CD4-positive, alpha-beta T cell (primary cell): Measurements from ENCODE around the gene SEPTIN8. TPM values are rescaled to one million over a fixed set of nuclear protein-coding genes. Genes with fewer than 3 reads are reported as not detected.

Source experiments
- ATAC-seq: fragments of 200-7000 bp; cut with Tn5 transposase; one replicate; pipeline ENCODE4 v1.10.0; 2022; ENCODE audit warnings: mild to moderate bottlenecking; ENCODE audit not compliant: poor library complexity
- CTCF ChIA-PET: fragments of 350-600 bp; sonication (Branson Sonifier 250); formaldehyde crosslinking; loops from one replicate; lab custom pipeline; 2021; ENCODE audit warnings: antibody characterized with exemption, inconsistent platforms; lab: Charles Lee
- POLR2A ChIA-PET: fragments of 350-600 bp; sonication (Branson Sonifier 250); formaldehyde crosslinking; loops from one replicate; lab custom pipeline; 2021; ENCODE audit warnings: antibody characterized with exemption, inconsistent platforms; lab: Charles Lee
- DNase-seq, 14 experiments: peaks; one replicate each; pipeline ENCODE4 v3.0.0-alpha.2; 2013 to 2020; ENCODE audit warnings: mixed read lengths in 2 of 14
- H3K27ac ChIP-seq, 2 donors: one replicate each; pipeline versions ENCODE4 v1.5.1 to v1.7.0; 2013; ENCODE audit warnings: low read length in 2 of 2, low read depth in 1 of 2, mild to moderate bottlenecking in 1 of 2
- H3K27me3 ChIP-seq, 2 experiments: 1 replicate in 1 of 2; 2 replicates in 1 of 2; pipeline versions ENCODE4 v1.6.1 to v1.7.0; 2013; ENCODE audit warnings: low read length in 2 of 2, control low read depth in 1 of 2, mild to moderate bottlenecking in 1 of 2, moderate library complexity in 1 of 2; ENCODE audit not compliant: insufficient read depth in 2 of 2, control insufficient read depth in 1 of 2
- H3K36me3 ChIP-seq: one replicate; pipeline ENCODE4 v1.6.1; 2013; ENCODE audit warnings: low read length, control low read depth; ENCODE audit not compliant: insufficient read depth
- H3K4me1 ChIP-seq: one replicate; pipeline ENCODE4 v1.6.1; 2013; ENCODE audit warnings: low read length, control low read depth; ENCODE audit not compliant: insufficient read depth
- H3K4me3 ChIP-seq: one replicate; pipeline ENCODE4 v1.5.1; 2013; ENCODE audit warnings: mild to moderate bottlenecking, low read length, moderate library complexity
- H3K9me3 ChIP-seq, 2 experiments: 1 replicate in 1 of 2; 2 replicates in 1 of 2; pipeline versions ENCODE4 v1.6.1 to v1.7.0; 2013; ENCODE audit warnings: low read length in 2 of 2, mild to moderate bottlenecking in 2 of 2, control low read depth in 1 of 2, moderate library complexity in 1 of 2; ENCODE audit not compliant: control insufficient read depth in 1 of 2, insufficient read depth in 1 of 2
- H3K27ac Mint-ChIP-seq: one replicate; pipeline ENCODE4 v1.8.0; 2020; ENCODE audit warnings: mixed read lengths
- H3K27me3 Mint-ChIP-seq: one replicate; pipeline ENCODE4 v1.8.0; 2021; ENCODE audit warnings: mixed read lengths
- H3K36me3 Mint-ChIP-seq: one replicate; pipeline ENCODE4 v1.8.0; 2021; ENCODE audit warnings: low read depth, mixed read lengths
- H3K4me1 Mint-ChIP-seq: one replicate; pipeline ENCODE4 v1.8.0; 2021; ENCODE audit warnings: low read depth, mixed read lengths
- H3K4me3 Mint-ChIP-seq: one replicate; pipeline ENCODE4 v1.8.0; 2020; ENCODE audit warnings: mild to moderate bottlenecking, mixed read lengths
- H3K9me3 Mint-ChIP-seq: one replicate; pipeline ENCODE4 v1.8.0; 2020; ENCODE audit warnings: mixed read lengths
- intact Hi-C, 2 experiments: fragments of 100-400 bp; cut with DNase I in 1 of 2; cut with micrococcal nuclease in 1 of 2; formaldehyde crosslinking; loops; one replicate each; pipeline versions ENCODE4 v1.15.1 to v1.9.0; 2023 to 2025; cut with DNase I, micrococcal nuclease
- total RNA-seq, 174 experiments: library from RNA in 2 of 174; stranded (reverse) in 2 of 174; gene quantifications; one replicate each; pipeline ENCODE4 v1.2.3 and lab custom pipeline; 2021 to 2026
- TF ChIP-seq, protein P1 (sequence below): fragments of 200-600 bp; IDR thresholded peaks from one replicate; pipeline ENCODE4 v1.8.0; 2022; ENCODE audit warnings: antibody characterized with exemption, mild to moderate bottlenecking

SEPTIN8 gene
- total RNA-seq, 2 experiments from 2014 or later: 4.4 to 5.3 TPM

DNA sequence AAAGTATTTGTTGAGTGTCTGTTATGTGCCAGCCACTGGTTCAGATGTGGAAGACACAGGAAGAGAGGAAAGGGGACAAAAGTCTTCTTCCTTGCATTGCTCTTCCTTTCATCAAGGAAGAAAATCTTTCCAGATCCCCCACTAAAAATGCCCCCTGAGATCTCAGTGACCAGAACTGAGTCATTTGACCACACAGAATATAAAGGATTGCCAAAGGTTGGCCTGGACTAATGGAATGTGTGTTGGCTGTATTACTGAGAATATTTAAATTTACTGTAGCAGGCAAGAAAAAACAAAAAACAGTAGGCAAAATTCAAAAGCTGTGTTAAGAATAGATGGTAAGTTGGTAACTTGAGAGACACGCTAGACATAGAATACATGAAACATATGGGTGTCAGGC lies 10.0 kb upstream of the SEPTIN8 start:
- no peak overlapping the region for H3K27ac Mint-ChIP-seq
- intact Hi-C loops: no loop called here
- H3K27ac ChIP-seq: no peak overlapping the region
- ATAC-seq (no peak), DNase-seq (no peak)
- H3K4me3 Mint-ChIP-seq: no peak overlapping the region
- no peaks in the 10 kb centered on the region for H3K9me3 ChIP-seq
- no peaks in the 10 kb centered on the region for H3K9me3 Mint-ChIP-seq
- POLR2A ChIA-PET: interaction anchor here (1.6 kb wide), 1 partner anchor 10 kb away, joined by 6 read pairs; the partner anchor contains the start of gene SEPTIN8
- CTCF ChIA-PET: no interaction called here
- no peaks in the 10 kb centered on the region for H3K36me3 ChIP-seq
- no peaks in the 10 kb centered on the region for H3K4me1 ChIP-seq
- no peak overlapping the region for H3K4me3 ChIP-seq
- TF ChIP-seq, protein P1, sequence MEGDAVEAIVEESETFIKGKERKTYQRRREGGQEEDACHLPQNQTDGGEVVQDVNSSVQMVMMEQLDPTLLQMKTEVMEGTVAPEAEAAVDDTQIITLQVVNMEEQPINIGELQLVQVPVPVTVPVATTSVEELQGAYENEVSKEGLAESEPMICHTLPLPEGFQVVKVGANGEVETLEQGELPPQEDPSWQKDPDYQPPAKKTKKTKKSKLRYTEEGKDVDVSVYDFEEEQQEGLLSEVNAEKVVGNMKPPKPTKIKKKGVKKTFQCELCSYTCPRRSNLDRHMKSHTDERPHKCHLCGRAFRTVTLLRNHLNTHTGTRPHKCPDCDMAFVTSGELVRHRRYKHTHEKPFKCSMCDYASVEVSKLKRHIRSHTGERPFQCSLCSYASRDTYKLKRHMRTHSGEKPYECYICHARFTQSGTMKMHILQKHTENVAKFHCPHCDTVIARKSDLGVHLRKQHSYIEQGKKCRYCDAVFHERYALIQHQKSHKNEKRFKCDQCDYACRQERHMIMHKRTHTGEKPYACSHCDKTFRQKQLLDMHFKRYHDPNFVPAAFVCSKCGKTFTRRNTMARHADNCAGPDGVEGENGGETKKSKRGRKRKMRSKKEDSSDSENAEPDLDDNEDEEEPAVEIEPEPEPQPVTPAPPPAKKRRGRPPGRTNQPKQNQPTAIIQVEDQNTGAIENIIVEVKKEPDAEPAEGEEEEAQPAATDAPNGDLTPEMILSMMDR: no peak
- H3K4me1 Mint-ChIP-seq: no peaks in the 10 kb centered on the region
- H3K36me3 Mint-ChIP-seq: no peaks in the 10 kb centered on the region
- peaks cover 26% of the 10 kb centered on the region for H3K27me3 Mint-ChIP-seq
- H3K27me3 ChIP-seq: peaks cover 0 to 29% of the 10 kb centered on the region in 2 experiments

DNA sequence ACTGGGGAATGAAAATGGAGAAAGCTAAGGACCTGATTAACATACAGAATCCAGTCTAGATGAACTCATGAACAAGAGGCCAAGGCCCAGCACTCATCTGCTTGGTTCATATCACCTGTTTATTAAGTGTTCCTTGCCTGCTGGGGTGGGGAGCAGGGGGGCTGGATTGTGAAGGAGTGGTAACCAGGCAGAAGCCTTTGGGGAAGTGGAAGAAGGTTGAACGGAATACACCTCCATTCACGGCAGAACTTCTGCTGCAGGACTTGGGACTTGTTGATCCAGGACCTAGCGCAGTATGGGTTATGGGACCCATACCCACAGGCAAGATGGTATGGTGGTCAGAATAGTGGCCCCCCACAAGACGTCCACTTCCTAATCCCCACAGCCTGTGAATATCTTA lies 8.8 kb upstream of the SEPTIN8 start:
- TF ChIP-seq, protein P1: no peak
- H3K36me3 ChIP-seq: no peaks in the 10 kb centered on the region
- peaks cover 0 to 34% of the 10 kb centered on the region in 2 experiments for H3K27me3 ChIP-seq
- no peak overlapping the region for H3K27ac ChIP-seq
- Mint-ChIP-seq H3K27ac (no peak overlapping the region), H3K27me3 (peaks cover 33% of the 10 kb centered on the region), H3K9me3 (no peaks in the 10 kb centered on the region), H3K4me1 (peaks cover 3% of the 10 kb centered on the region), H3K4me3 (no peak overlapping the region), H3K36me3 (no peaks in the 10 kb centered on the region)
- intact Hi-C loops: no loop called here
- no peak for ATAC-seq
- ChIA-PET CTCF (interaction anchor here (1.0 to 1.2 kb wide), 2 partner anchors 9 to 15 kb away, joined by 3 read pairs; partner anchors contain the start of gene SEPTIN8), POLR2A (interaction anchor here (1.6 kb wide), 1 partner anchor 9 kb away, joined by 6 read pairs; the partner anchor contains the start of gene SEPTIN8)
- no peaks in the 10 kb centered on the region for H3K9me3 ChIP-seq
- H3K4me3 ChIP-seq: no peak overlapping the region
- no peak for DNase-seq
- no peaks in the 10 kb centered on the region for H3K4me1 ChIP-seq

DNA sequence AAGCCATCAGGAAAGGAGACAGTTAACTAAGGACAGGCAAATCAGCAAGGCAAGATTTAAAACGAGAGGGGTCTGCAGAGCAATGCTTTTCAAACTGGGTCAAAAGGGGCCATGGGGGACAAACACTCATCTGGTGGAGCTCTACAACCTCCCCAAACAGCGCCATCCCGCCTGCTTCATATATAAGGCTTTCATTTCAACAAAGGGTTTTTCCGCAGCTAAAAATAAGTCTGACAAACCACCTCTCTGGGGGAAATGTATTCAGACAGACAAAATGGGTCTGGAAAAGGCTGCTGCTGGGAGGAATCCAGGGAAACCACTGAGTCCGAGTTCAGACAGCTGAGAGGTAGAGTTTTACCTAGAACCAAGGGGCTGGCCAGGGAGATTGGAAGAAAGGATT lies 8.3 kb upstream of the SEPTIN8 start:
- POLR2A ChIA-PET: interaction anchor here (1.6 kb wide), 1 partner anchor 8 kb away, joined by 6 read pairs; the partner anchor contains the start of gene SEPTIN8
- H3K4me1 ChIP-seq: no peaks in the 10 kb centered on the region

More for the DNA sequence above, 8.3 kb upstream of the SEPTIN8 start:
- TF ChIP-seq, protein P1: no peak
- Mint-ChIP-seq H3K9me3 (no peaks in the 10 kb centered on the region), H3K27ac (no peak overlapping the region), H3K4me1 (peaks cover 6% of the 10 kb centered on the region), H3K4me3 (no peak overlapping the region), H3K27me3 (peaks cover 37% of the 10 kb centered on the region), H3K36me3 (no peaks in the 10 kb centered on the region)
- no peak overlapping the region for H3K4me3 ChIP-seq
- intact Hi-C loops: no loop called here
- no peaks in the 10 kb centered on the region for H3K36me3 ChIP-seq
- ATAC-seq (no peak), DNase-seq (no peak)
- no peak overlapping the region for H3K27ac ChIP-seq
- H3K27me3 ChIP-seq: peaks cover 0 to 34% of the 10 kb centered on the region in 2 experiments
- CTCF ChIA-PET: interaction anchor here (1.0 to 1.2 kb wide), 2 partner anchors 8 to 15 kb away, joined by 3 read pairs; partner anchors contain the start of gene SEPTIN8
- H3K9me3 ChIP-seq: no peaks in the 10 kb centered on the region
